Measurements from ENCODE around the gene PLPP1.
A peak's percentile ranks its signal among the peaks of the same experiment; 100 is the strongest.

Gene PLPP1

DNA sequence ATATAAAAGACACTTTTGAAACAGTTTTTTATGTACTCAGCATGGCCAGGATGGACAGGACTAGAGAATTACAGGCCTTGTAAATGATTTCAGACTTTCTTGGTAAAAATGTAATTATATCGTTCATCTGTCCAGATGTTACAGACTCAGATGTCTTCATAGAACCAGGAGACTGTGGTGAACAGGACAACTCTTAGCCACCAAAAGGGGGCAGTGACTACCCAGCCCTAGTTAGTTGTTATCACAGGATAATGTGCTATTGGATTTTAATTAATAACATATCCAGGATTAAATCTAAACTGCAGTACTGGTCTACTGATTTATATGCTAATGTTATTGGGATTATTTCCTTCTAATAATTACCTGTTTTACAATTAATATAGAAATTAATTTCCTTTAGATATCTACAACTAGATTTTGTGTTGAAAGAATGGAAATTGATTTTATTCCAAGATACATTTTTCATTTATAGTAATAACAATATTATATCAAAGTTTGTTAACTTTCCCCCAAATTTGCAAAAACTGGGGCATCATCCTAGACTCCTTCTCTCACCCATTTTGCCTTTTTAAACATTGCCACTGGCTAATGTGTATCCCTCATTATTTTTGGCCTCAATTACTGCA, 127.6 kb downstream of the PLPP1 start:
- peak; percentile 6 for DNase-seq (ENCODE audit: low spot score)

- no peak for DNase-seq (ENCODE audit: low spot score)
Observed at GRCh38 chr5:55406292-55406691, 128.5 kb downstream of the PLPP1 start.

- DNase-seq (ENCODE audit: low spot score): no peak
Observed at GRCh38 chr5:55402199-55402598, 132.6 kb downstream of the PLPP1 start.

GRCh38 chr5:55393501-55394175, 141.1 kb downstream of the PLPP1 start:
- DNase-seq (ENCODE audit: low spot score): no peak

- DNase-seq (ENCODE audit: low spot score): no peak
Observed at GRCh38 chr5:55392669-55393068, 142.1 kb downstream of the PLPP1 start.

DNA sequence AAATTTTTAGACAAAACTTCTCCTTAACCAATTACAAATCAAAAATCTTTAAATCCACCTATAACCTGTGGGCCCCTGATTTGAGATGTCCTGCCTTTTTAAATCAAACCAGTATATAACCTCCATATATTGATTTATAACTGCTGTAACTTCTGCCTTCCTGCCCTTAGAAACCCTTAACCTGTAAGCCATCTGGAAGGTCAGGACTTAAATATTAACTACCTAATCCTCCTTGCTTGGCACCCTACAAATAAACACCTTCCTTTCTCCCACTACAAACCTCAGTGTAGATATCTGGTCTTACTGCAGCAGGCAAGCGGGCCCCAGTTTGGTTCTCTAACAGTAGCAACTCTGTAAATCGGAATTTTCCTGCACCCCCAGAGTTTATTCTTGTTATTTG, 143.1 kb downstream of the PLPP1 start:
- no peak for DNase-seq (ENCODE audit: low spot score)

GRCh38 chr5:55387865-55388264, 146.9 kb downstream of the PLPP1 start:
- DNase-seq (ENCODE audit: low spot score): no peak

DNA sequence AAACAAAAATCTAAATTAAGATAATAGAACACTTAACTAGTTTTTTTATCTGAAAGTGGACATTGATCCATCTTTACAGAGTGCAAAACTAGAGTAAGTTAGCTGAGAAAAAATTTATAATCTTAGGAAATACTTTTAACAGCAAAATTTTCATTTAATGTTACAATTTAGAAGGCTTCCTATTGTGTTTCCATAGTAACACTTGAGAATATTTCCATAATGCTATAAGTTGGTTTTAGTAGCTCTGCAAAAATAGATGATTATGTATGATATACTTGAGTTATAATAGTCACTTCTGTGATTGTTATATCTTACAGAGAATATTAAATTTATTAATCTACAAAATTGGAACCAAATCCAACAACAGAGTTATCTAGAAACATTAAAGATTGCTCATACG, 148.4 kb downstream of the PLPP1 start:
- no peak for DNase-seq (ENCODE audit: low spot score)

- no peak for DNase-seq (ENCODE audit: low spot score)
Observed at GRCh38 chr5:55385846-55386245, 148.9 kb downstream of the PLPP1 start.

- no peak for DNase-seq (ENCODE audit: low spot score)
Observed at GRCh38 chr5:55385227-55385626, 149.5 kb downstream of the PLPP1 start.

DNA sequence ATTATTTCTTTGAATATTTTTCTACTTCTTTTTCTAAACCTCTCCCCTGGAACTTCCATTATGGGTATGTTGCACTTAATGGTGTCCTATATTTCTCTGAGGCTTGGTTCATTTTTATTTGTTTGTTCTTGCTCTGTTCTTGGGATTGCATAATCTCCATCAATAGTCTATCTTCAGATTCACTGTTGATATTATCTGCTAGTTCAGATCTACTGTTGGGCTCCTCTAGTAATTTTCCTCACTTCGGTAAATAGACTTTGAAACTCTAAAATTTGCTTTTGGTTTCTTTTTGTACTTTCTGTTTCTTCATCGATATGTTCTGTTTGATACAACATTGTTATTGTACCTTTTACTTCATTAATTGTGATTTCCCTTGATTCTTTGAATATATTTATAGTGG, 150.7 kb downstream of the PLPP1 start:
- no peak for DNase-seq (ENCODE audit: low spot score)

- no peak for DNase-seq (ENCODE audit: low spot score)
Observed at GRCh38 chr5:55383254-55383653, 151.5 kb downstream of the PLPP1 start.

DNA sequence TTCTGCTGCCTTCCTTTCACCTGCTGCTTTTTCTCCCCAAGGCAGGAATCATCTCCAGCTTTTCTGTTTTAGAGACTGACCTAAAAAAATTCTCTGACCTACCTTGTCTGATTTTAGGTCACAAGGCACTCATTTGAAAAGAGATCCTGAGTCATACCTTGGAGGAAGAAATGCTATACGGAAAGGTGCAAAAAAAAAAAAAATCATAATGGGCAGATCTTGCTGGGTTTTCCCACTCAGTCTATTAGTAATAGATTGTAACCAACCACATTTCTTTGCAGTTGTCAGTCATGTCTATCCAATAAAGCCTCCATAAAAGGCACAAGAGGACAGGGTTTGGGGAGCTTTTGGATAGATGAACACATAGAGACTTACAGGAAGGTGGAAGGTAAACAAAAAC, 157.0 kb downstream of the PLPP1 start:
- DNase-seq (ENCODE audit: low spot score): no peak

All from CD4-positive, alpha-beta T cell treated with Interleukin-15 for 4 hours (primary cell).